HG02970 (cell line): ENCODE measurements around the gene KIF26B.
"Not testable (repeated sequence)": the region's sequence is repeated elsewhere in the genome, so short reads cannot be mapped to it uniquely, and the experiment has no call there.

Source experiments
- ATAC-seq: cut with Tn5 transposase; IDR thresholded peaks from one replicate; pipeline ENCODE4 v1.9.1; 2021; ENCODE audit warnings: mild to moderate bottlenecking, moderate library complexity, moderate number of reproducible peaks; ENCODE audit not compliant: unreplicated experiment, low FRiP score

Gene KIF26B

DNA sequence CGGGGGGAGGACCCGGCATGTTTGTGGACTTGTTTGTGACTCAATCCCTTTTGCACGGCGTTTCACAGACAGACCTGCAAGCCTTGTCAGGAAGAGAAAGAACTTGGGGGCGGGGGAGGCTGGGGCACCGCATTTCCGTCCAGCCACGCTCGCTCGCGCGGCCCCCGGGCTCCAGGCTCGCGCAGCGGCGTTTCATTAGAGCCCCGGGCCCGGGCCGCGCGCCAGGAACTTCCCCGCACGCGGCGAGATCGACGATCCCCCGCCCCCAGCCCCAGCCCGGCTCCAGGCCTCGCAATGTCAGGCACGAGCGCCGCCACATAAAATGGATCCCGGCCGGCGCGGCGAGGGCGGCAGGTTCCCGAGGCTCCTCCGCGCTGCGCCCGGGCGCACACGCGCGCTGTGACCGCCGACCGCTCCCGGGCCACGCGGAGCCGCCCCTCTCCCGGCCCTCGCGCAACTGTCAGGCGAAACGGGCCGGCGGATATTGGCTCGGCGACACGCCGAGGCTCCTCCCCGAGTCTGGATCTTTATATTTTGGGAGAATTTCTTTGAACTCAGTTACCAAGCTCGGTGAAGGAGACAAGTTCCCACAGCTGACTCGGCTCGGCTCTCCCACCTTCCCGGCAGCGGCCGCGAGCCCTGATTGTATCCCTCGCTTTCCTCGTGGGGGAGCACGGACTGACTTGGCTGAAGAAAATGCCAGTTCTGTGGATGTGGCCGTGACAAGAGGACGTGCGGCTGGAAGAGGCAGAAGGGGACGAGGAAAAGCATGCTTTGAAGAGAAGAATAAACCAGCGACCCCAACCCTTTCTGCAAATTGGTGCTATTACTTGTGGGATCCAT lies at the start of gene KIF26B:
TSS of gene KIF26B (plus strand) at position 557 of the 843 bp plus-strand sequence. CDS start 440 bp downstream, outside the sequence.
- no peak for ATAC-seq

DNA sequence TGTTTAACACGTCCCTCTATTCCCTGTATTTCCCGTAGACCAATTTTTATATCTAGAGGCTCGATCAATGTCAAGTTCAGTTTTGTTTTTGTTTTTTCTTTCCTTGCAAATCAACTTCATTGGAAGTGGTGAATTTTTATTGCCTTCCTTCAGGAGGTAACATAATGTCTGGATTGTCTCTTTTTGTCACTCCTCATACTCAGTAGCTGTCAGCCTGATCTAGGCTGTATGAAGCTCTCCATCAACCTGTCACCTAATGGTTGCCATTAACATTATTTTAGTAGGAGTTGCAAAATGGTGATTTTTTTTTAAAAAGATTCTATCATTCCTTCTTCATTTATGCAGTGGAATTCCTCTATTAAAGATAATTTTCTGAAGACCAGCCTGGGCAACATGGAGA lies 49.7 kb upstream of the KIF26B start:
- ATAC-seq = no peak

- no peak for ATAC-seq
These were observed 48.9 kb upstream of the KIF26B start for GRCh38 chr1:245105815-245106410.

DNA sequence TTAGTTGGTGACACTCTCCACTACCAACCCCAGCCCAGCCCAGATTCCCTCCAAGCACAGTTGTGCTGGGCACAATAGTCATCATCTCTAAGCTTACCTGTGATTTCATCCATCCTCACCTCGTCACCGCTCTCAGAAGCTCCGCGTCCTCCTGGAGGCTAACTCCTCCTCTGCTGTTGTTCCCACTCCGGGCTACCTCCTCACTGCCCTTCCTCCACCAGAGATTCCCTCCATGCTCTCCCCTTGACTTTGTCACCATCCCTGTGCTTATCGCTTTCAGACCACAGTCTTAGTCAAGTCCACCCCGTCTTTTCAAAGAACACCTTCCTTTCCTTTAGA lies 47.0 kb upstream of the KIF26B start:
- ATAC-seq = no peak

DNA sequence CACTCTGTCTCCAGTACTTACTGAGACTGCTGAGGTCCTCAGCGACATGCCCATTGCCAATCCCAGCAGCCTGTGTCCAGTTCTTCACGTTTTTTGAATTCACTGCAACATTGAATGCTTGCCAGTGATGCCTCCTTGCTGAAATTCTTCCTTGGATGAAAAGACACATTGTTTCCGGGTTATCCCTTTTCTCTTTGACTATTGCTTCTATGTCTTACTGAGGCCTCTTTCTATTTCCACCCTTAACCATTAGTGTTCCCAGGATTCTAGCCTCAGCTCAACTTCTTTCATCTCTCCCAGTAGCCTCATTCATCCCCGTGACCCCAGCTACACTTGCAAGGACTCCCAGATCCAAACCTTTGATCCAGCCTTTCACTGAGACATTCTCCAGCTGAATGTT lies 46.5 kb upstream of the KIF26B start:
- no peak for ATAC-seq

DNA sequence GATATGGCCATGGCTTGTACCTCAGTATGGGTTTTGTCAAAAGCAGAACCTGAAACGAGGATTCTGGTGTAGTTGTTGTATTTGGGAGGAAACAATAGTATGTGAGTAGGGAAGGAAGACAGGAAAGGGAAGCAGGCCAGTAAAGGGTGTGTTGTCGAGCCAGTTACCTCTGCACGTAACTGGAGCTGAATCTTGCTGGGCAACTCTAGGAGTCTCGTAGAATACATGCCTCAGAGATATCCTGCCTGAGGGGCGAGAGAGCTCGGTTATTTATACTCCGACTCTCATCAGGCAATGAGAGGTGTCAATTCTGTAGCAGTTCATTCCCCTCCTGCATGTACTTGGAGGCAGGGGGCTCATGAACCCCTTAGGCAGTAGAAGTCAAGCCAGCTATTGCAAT lies 45.9 kb upstream of the KIF26B start:
- ATAC-seq = no peak

DNA sequence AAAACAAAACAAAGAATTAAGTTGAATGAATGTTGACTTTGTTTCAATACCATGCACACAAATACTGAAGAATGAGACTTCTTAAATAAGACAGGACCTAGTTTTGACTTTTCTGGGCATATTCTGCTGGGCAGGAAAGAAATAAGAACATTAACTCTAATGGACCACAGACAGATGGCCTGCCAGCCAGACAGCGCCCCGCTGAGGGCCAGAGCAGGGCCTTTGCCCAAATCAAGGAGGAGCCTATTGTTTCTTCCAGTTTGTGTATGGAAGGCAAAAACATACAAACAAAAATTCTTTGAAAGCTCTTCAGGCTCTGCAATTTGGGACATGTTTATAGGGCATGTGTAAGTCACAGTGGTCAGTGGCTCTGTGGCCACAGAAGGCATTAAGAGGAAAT lies 44.4 kb upstream of the KIF26B start:
- no peak for ATAC-seq

DNA sequence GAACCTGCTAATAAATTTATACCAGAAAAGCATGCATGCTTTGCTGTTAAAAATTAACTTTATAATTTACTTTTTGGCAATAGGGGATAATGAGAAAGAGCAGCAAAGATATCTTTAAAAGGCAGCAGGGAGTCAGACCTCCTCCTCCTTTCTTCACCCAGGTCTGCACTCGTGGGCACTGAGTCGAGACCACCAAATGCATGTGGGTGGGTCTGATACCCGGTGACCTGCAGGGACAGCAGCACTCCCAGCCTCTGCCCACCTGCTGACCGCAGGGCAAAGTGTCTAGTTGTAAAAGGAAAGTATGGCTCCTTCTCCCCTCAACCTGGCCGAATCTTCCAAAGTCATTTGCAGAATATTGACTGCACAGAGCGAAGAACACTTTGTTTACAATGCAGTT lies 43.7 kb upstream of the KIF26B start:
- no peak for ATAC-seq

GRCh38 chr1:245113649-245114048 lies 41.1 kb upstream of the KIF26B start:
- no peak for ATAC-seq

- ATAC-seq = no peak
These were observed 38.7 kb upstream of the KIF26B start for GRCh38 chr1:245116131-245116530.

DNA sequence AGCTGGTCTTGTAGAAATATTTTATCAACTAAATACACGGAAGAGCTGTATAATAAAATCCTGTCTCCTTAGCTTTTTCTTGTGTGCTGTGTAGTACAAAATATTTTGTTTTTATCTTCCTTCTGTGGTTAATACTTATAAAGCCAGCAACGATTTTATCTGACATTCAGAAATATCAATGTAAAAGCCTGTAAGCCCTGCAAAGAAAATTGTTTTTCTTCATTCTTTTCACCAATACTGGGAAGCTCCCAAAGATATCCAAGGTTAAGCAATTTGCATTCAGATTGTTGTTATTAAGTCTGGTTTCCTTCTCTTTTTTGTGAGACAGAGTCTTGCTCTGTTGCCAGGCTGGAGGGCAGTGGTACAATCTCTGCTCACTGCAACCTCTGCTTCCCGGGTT lies 38.0 kb upstream of the KIF26B start:
- no peak for ATAC-seq

DNA sequence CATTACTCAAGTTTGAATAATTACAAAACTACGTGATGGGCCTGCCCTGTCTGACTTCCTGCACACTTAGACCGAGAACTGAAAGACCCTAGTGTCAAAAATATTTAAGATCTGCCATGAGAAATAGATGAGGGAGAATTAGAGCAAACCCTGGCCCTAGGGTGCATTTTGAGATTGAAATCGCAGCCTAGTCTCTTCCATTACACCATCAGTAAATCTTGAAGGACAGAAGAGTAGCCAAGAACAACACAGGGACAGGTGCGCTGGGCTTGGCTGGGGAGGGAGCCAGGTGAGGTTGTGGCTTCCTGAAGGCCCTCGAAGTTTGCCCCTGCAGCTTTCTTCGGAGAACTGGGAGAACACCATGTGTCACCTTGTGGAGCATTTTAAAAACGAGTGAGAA lies 36.7 kb upstream of the KIF26B start:
- no peak for ATAC-seq

DNA sequence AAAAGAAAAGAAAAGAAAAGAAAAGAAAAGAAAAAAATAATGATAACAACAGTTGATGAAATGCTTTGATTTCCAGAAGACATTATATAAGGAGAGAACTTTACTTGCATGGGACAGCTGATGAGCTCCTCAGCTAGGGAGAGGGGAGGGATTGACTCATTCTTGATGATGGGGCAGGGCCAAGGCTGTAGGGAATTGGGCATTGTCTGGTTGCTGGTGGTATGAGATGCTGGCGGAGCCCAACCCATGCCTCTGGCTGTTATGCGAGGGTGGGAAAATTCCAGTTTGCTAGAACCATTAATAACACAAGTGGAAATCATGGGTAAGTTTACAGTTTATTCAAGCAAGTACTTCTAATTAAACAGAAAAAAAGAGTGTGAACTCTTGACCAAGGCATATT lies 36.0 kb upstream of the KIF26B start:
- no peak for ATAC-seq

DNA sequence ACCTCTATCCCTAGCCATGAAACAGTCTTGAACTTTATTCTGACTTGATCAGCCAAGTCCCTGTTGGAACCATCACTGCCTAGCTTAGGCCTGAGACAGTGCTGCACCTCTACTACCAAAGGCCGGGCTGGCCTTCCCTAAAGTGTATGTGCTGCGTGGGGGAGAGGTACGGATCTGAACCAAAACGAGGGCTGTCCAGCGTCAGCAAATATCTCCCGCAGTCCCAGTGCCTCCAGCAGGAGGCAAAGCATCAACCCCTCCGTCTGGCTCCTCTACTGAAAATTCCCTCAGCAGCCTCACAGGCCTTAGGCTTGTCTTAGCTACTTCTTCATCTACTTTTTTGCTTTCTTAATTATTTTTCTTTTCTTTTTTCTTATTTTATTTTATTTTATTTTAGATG lies 33.3 kb upstream of the KIF26B start:
- no peak for ATAC-seq

GRCh38 chr1:245124241-245124640 lies 30.5 kb upstream of the KIF26B start:
- ATAC-seq = no peak

DNA sequence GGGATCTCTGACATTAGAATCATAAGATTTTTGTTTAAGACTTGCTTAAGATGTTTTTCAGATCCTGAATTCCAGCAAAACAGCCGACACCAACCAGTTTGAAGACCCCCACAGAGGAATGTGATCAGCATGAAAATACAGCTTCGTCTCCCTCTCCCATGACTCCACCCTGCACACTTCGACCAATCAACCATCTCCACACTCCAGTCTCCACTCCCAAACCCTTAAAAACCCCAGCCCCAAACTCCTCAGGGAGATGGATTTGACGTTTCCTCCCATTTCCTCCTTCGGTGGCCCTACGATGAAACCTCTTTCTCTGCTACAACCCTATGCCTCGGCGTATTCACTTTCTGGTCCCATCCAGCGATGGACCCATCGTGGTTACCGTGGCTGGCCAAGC lies 30.1 kb upstream of the KIF26B start:
- no peak for ATAC-seq

DNA sequence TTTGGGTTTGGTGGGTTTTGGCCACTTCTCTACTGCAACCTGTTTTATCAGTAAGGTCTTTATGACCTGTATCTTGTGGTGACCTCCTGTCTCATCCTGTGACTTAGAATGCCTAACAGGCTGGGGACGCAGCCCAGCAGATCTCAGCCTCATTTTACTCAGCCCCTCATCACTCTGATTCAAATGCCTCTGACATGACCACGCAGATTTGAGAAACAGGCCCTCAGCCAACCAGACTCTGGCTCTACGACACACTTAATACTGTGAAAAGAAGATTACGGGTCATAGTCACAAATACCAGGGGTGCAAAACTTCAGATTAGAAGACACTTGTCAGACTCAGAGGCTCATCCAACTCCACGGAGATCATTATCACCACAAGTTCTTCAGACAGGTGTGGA lies 28.3 kb upstream of the KIF26B start:
- no peak for ATAC-seq

DNA sequence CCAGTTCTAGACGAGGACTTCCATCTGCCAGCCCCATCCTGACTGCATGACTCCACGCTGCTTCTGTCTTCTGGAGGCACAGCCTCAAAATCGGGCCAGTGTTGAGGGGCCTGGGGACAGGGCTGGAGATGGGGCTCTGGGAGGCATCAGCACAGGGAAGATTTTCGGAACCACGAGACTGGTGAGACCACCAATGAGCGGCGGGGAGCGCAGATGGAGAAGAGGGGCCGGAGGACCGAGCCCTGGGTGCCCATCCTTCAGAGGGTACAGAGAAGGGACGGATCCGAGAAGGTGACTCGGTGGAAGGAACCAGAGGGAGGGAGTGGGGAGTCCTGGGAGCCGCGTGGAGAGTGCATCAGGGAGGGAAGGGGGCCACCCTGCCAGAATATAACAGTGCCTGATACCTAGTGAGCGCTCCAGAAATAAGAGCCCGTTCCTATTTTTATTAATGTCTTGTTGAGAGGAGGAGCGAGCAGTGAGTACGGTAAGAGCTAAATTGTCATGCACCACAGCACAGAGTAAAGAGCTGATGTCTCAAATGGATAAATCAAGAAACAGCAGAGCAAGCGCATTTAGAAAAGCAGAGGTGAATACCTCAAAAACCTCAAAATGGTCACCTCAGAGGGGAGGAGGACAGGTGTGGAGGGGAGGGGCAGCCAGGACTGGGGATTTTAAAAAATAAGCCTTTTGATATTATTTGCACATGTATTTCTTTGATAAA lies 26.2 kb upstream of the KIF26B start:
- no peak for ATAC-seq

- no peak for ATAC-seq
These were observed 25.2 kb upstream of the KIF26B start for GRCh38 chr1:245129319-245130240.

- ATAC-seq = not testable (repeated sequence)
These were observed 24.3 kb upstream of the KIF26B start for GRCh38 chr1:245130281-245131025.
